ENCODE measurements around the gene TNFRSF11A. TPM values are rescaled to one million over a fixed set of nuclear protein-coding genes. Genes with fewer than 3 reads are reported as not detected.

The TNFRSF11A gene
- polyA plus RNA-seq, 3 donors: 0.34 to 1.00 (median 0.60) TPM

GRCh38 chr18:62323483-62324180 lies 1.5 kb upstream of the TNFRSF11A start:
- 26 to 44% (median 41%) methylated on average over 6 of the region's 6 CpGs for WGBS, 3 donors
- no peak overlapping the region for H3K27ac ChIP-seq (ENCODE audit: low read depth, low read length)

DNA sequence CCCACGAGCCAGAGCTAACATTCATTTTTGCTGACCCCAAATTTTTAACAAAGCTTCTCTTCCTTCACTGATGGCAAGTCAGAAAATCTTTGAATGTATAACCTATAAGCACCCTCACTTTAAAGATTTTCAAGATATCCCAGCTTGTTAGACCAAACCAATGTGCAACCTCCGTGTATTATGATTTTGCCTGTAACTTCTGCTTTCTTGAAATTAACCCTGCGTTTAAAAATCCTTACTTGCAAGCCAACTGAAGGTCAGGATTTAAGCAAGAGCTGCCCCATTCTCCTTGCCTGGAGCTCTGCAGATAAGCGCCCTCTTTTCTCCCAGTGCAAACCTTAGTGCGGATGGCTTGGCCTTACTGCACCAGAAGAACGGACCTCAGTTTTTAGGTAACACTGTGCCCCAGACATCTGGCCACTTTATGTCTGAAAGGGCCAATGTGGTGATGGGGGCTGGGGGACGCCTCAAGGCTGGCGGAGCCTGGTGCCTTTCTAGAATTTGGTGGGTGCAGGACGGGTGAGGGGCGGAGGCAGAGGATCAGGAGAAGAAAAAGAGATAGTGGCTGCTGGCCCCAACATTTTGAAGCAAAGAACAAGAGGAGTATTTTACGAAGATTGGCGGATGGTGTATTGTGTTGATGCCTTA lies 805 bp upstream of the TNFRSF11A start:
- 38 to 40% (median 40%) methylated on average over 12 of the region's 12 CpGs for WGBS, 3 donors
- no peak overlapping the region for H3K27ac ChIP-seq (ENCODE audit: low read depth, low read length)

DNA sequence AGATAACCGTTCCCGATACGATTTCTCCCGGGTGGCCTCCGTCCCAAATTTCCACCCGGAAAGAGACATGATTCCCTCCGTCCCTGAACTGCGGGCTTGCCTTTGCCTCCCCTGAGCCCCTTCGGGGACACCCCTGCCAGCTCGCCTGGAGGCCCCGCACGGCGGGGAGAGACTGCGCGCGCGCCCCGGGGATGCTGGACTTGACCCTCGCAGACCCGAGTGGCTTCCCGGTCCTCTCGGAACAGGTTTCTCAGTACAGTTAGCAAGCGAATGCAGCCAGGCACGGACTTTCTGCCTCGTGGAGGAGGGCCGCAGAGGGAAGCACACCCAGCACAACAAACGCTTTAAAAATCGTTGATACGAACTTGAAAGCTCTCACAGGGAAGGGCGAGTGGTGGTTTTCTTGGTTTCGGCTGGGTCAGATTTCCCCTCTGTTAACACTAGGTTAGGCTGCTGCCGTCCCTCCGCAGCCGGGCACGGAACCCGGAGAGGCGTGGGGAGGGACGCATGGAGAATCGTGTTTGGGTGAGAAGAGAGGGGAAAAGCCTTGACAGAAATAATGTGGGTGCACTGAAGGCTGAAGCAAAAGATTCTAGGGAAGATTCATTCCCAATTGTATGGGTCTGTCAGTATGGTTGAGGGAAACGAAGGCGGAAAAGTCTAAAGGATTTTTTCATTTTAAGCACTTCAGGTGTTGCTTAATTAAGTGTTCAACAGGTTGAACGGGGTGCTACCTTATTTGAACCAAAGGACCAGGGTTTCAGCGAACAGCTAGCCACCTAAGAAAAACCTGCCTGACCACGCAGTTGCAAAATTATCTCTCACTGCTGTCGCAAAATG lies 916 bp downstream of the TNFRSF11A start:
- H3K27ac ChIP-seq (ENCODE audit: low read depth, low read length): no peak overlapping the region
- WGBS, 3 donors: 4 to 6% (median 5%) methylated on average over 45 of the region's 45 CpGs

GRCh38 chr18:62326646-62327348 lies 1.7 kb downstream of the TNFRSF11A start:
- WGBS, 3 donors: 48 to 53% (median 52%) methylated on average over 12 of the region's 12 CpGs

GRCh38 chr18:62327977-62328376 lies 2.9 kb downstream of the TNFRSF11A start:
- 56 to 81% (median 76%) methylated on average over 7 of the region's 7 CpGs for WGBS, 3 donors

More at GRCh38 chr18:62326646-62327348, 1.7 kb downstream of the TNFRSF11A start:
- no peak overlapping the region for H3K27ac ChIP-seq (ENCODE audit: low read depth, low read length)

GRCh38 chr18:62328586-62329525 lies 3.7 kb downstream of the TNFRSF11A start:
- 74 to 92% (median 77%) methylated on average over 6 of the region's 6 CpGs for WGBS, 3 donors
- H3K27ac ChIP-seq (ENCODE audit: low read depth, low read length): no peak overlapping the region

More at GRCh38 chr18:62327977-62328376, 2.9 kb downstream of the TNFRSF11A start:
- no peak overlapping the region for H3K27ac ChIP-seq (ENCODE audit: low read depth, low read length)

GRCh38 chr18:62329691-62330454 lies 4.8 kb downstream of the TNFRSF11A start:
- WGBS, 3 donors: 50 to 59% (median 52%) methylated on average over 15 of the region's 15 CpGs
- no peak overlapping the region for H3K27ac ChIP-seq (ENCODE audit: low read depth, low read length)

GRCh38 chr18:62330650-62331049 lies 5.5 kb downstream of the TNFRSF11A start:
- H3K27ac ChIP-seq (ENCODE audit: low read depth, low read length): no peak overlapping the region
- WGBS, 3 donors: 90 to 93% (median 90%) methylated on average over 7 of the region's 7 CpGs

GRCh38 chr18:62331581-62332356 lies 6.7 kb downstream of the TNFRSF11A start:
- no peak overlapping the region for H3K27ac ChIP-seq (ENCODE audit: low read depth, low read length)

GRCh38 chr18:62332431-62332830 lies 7.3 kb downstream of the TNFRSF11A start:
- no peak overlapping the region for H3K27ac ChIP-seq (ENCODE audit: low read depth, low read length)
- WGBS, 3 donors: 38 to 80% (median 43%) methylated on average over 3 of the region's 3 CpGs

More at GRCh38 chr18:62331581-62332356, 6.7 kb downstream of the TNFRSF11A start:
- WGBS, 3 donors: 46 to 74% (median 54%) methylated on average over 8 of the region's 8 CpGs

DNA sequence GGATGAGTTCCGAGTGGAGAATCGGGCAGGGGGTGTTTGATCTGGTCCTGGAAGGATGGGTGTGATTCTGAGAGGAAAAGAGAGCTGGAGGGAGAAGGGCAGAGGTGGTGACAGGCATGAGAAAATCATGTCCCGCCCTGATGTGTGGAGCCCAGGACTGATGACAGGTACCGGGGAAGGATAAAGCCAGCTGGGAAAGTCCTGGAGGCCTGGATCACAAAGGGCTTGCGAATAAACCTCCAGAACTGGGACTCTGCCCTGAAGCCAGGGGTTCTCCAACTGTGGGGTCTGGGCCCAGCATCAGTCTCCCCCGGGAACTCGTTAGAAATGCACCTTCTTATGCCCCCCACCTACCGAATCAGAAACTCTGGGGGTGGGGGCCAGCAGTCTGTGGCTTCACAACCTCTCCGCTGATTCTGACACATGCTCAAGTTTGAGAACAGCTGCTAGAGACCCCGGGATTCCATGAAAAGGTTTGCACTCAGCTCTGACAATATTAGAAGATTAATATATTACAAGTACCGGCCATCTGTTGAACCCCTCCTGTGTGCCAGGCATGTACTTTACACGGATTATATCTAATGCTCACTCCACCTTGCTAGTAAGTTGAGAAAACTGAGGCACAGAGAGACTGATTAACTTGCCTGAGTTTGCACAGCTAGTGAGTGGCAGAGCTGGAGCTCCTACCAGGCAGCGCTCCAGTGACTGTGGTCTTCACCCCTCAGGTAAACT lies 8.0 kb downstream of the TNFRSF11A start:
- no peak overlapping the region for H3K27ac ChIP-seq (ENCODE audit: low read depth, low read length)
- 81 to 90% (median 86%) methylated on average over 13 of the region's 13 CpGs for WGBS, 3 donors

DNA sequence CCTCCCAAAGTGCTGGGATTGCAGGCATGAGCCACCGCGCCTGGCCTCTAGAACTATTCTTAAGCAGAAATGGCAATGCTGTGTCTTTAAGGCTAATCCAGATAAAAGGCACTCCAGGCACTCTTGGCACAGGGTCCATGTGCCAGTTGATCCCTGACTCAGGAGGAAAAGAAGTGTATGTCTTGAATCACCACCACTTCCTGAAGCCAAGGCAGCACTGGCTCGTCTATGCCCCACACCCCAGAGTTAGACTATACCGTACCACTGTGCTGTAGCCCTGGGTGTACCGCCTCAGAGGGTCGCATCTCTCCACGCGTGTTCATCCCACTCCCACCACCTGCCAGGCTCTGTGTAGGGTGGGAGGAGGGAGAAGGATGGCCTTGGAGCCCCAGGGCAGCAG lies 9.0 kb downstream of the TNFRSF11A start:
- 85 to 91% (median 86%) methylated on average over 8 of the region's 8 CpGs for WGBS, 3 donors

GRCh38 chr18:62335494-62335893 lies 10.4 kb downstream of the TNFRSF11A start:
- 54 to 86% (median 66%) methylated on average over 5 of the region's 5 CpGs for WGBS, 3 donors

More for the DNA sequence above, 9.0 kb downstream of the TNFRSF11A start:
- no peak overlapping the region for H3K27ac ChIP-seq (ENCODE audit: low read depth, low read length)

GRCh38 chr18:62336618-62337017 lies 11.5 kb downstream of the TNFRSF11A start:
- WGBS, 3 donors: 83 to 90% (median 84%) methylated on average over 5 of the region's 5 CpGs
- no peak overlapping the region for H3K27ac ChIP-seq (ENCODE audit: low read depth, low read length)

More at GRCh38 chr18:62335494-62335893, 10.4 kb downstream of the TNFRSF11A start:
- H3K27ac ChIP-seq (ENCODE audit: low read depth, low read length): no peak overlapping the region

DNA sequence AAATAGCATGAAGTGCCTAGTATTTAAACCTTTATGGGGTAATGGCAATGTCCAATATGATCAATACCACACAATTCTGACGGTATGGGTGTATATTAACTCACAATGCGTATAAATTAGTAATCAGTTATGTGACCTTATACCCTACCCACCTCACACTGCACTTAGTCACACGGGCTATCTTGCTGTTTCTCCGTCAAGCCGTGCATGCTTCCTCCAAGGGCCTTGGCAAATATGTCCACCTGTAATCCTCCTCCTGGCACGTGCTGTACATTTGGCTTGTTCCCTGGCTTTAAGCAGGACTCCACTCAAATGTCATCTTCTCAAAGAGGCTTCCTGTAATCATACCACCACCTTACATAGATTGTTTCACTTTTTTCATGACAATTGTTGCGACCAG lies 12.2 kb downstream of the TNFRSF11A start:
- WGBS, 3 donors: 68 to 86% (median 80%) methylated on average over 7 of the region's 7 CpGs
- no peak overlapping the region for H3K27ac ChIP-seq (ENCODE audit: low read depth, low read length)
